PC-3 (cell line): ENCODE data around the gene TOR2A.

ENCODE experiments used
- EZH2phosphoT487 ChIP-seq: fragments of 300-600 bp; sonication (generic); IDR thresholded peaks from 2 replicates; pipeline ENCODE4 v1.6.1; 2018; ENCODE audit warnings: mild to moderate bottlenecking, antibody characterized with exemption, low read length, borderline replicate concordance
- TF ChIP-seq, protein P1 (sequence below): fragments of 300-600 bp; sonication (generic); conservative IDR thresholded peaks from 2 replicates; pipeline ENCODE4 v1.5.1; 2017; ENCODE audit warnings: antibody characterized with exemption, low read depth, mild to moderate bottlenecking, low read length

- no peak for TF ChIP-seq EZH2phosphoT487
- TF ChIP-seq, protein P1, sequence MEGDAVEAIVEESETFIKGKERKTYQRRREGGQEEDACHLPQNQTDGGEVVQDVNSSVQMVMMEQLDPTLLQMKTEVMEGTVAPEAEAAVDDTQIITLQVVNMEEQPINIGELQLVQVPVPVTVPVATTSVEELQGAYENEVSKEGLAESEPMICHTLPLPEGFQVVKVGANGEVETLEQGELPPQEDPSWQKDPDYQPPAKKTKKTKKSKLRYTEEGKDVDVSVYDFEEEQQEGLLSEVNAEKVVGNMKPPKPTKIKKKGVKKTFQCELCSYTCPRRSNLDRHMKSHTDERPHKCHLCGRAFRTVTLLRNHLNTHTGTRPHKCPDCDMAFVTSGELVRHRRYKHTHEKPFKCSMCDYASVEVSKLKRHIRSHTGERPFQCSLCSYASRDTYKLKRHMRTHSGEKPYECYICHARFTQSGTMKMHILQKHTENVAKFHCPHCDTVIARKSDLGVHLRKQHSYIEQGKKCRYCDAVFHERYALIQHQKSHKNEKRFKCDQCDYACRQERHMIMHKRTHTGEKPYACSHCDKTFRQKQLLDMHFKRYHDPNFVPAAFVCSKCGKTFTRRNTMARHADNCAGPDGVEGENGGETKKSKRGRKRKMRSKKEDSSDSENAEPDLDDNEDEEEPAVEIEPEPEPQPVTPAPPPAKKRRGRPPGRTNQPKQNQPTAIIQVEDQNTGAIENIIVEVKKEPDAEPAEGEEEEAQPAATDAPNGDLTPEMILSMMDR, result no peak
These were observed 36.0 kb downstream of the TOR2A start for GRCh38 chr9:127698985-127699670.
